KBM-7 (cell line): ENCODE results near the gene GOLGA6B.
"Not testable (repeated sequence)": the region's sequence is repeated elsewhere in the genome, so short reads cannot be mapped to it uniquely, and the experiment has no call there.

Source experiments
- DNase-seq: peaks from one replicate; pipeline ENCODE4 v3.0.0-alpha.2; 2015
- in situ Hi-C: fragments of 300-500 bp; cut with MboI; formaldehyde crosslinking; loops from 2 replicates; pipeline ENCODE4 v1.14.3; 2020; ENCODE audit warnings: low sequenced_read_pairs, low pct_unique_long_range_greater_than_20kb, mixed read lengths

Gene GOLGA6B

GRCh38 chr15:72654397-72654796 is at the start of gene GOLGA6B:
TSS of gene GOLGA6B (plus strand) at chr15:72654697. CDS start at chr15:72654738, 41 bp downstream.
- in situ Hi-C loops, DNase-seq: not testable (repeated sequence)

GRCh38 chr15:72604794-72605193 is 49.7 kb upstream of the GOLGA6B start:
- DNase-seq, result no peak

GRCh38 chr15:72608084-72608483 is 46.4 kb upstream of the GOLGA6B start:
- not testable (repeated sequence) for DNase-seq
- in situ Hi-C loops, result loop anchor here (10.0 kb wide), 1 partner anchor 1447 kb away; no protein-coding TSS in a partner anchor

More at GRCh38 chr15:72604794-72605193, 49.7 kb upstream of the GOLGA6B start:
- in situ Hi-C loops, result loop anchor here (10.0 kb wide), 1 partner anchor 1450 kb away; no protein-coding TSS in a partner anchor

- in situ Hi-C loops, result loop anchor here (10.0 kb wide), 1 partner anchor 1445 kb away; no protein-coding TSS in a partner anchor
- DNase-seq, result no peak
Measured at GRCh38 chr15:72609862-72610261, 44.6 kb upstream of the GOLGA6B start.

GRCh38 chr15:72612324-72612723 is 42.2 kb upstream of the GOLGA6B start:
- in situ Hi-C loops, DNase-seq: not testable (repeated sequence)

GRCh38 chr15:72614810-72615532 is 39.5 kb upstream of the GOLGA6B start:
- in situ Hi-C loops, result no loop called here

GRCh38 chr15:72615533-72616233 is 38.8 kb upstream of the GOLGA6B start:
- in situ Hi-C loops, DNase-seq: not testable (repeated sequence)

More at GRCh38 chr15:72614810-72615532, 39.5 kb upstream of the GOLGA6B start:
- DNase-seq, result no peak

- in situ Hi-C loops, result no loop called here
- DNase-seq, result no peak
Measured at GRCh38 chr15:72616491-72617210, 37.8 kb upstream of the GOLGA6B start.

- in situ Hi-C loops, DNase-seq: not testable (repeated sequence)
Measured at GRCh38 chr15:72623854-72624253, 30.6 kb upstream of the GOLGA6B start.

GRCh38 chr15:72626153-72626552 is 28.3 kb upstream of the GOLGA6B start:
- in situ Hi-C loops, result not testable (repeated sequence)

GRCh38 chr15:72628249-72629067 is 26.0 kb upstream of the GOLGA6B start:
- in situ Hi-C loops, DNase-seq: not testable (repeated sequence)

More at GRCh38 chr15:72626153-72626552, 28.3 kb upstream of the GOLGA6B start:
- not testable (repeated sequence) for DNase-seq

GRCh38 chr15:72629068-72629570 is 25.4 kb upstream of the GOLGA6B start:
- in situ Hi-C loops, DNase-seq: not testable (repeated sequence)

GRCh38 chr15:72636519-72637282 is 17.8 kb upstream of the GOLGA6B start:
- in situ Hi-C loops, result not testable (repeated sequence)
- peak; percentile 35 for DNase-seq

- in situ Hi-C loops, result not testable (repeated sequence)
Measured at GRCh38 chr15:72639759-72640483, 14.6 kb upstream of the GOLGA6B start.

GRCh38 chr15:72642271-72642670 is 12.2 kb upstream of the GOLGA6B start:
- in situ Hi-C loops, DNase-seq: not testable (repeated sequence)

More at GRCh38 chr15:72639759-72640483, 14.6 kb upstream of the GOLGA6B start:
- not testable (repeated sequence) for DNase-seq

GRCh38 chr15:72648631-72649253 is 5.8 kb upstream of the GOLGA6B start:
- DNase-seq, in situ Hi-C loops: not testable (repeated sequence)
